Adrenal gland (tissue), 12 donors: ENCODE measurements around the gene AMPH. TPM values are rescaled to one million over a fixed set of nuclear protein-coding genes. Genes with fewer than 3 reads are reported as not detected.

Experiments
- DNase-seq, 7 donors: peaks; one replicate each; pipeline ENCODE4 v3.0.0-alpha.2; 2019 to 2020
- H3K27ac ChIP-seq, 5 donors: fragments of 200-600 bp; sonication (generic) in 4 of 5; 1 replicate in 3 of 5; 2 replicates in 2 of 5; pipeline versions ENCODE4 v1.5.1 to v1.8.0; 2016 to 2020; ENCODE audit warnings: mild to moderate bottlenecking in 1 of 5
- H3K27me3 ChIP-seq: fragments of 200-600 bp; 2 replicates; pipeline ENCODE4 v1.8.0; 2021
- H3K36me3 ChIP-seq, 2 donors: fragments of 200-600 bp; replicated peaks in 1 of 2; 1 replicate in 1 of 2; 2 replicates in 1 of 2; pipeline versions ENCODE4 v1.5.1 to v1.8.0; 2018 to 2022
- H3K4me1 ChIP-seq, 2 donors: fragments of 200-600 bp; replicated peaks in 1 of 2; 1 replicate in 1 of 2; 2 replicates in 1 of 2; pipeline versions ENCODE4 v1.5.1 to v1.8.0; 2018 to 2021
- H3K4me3 ChIP-seq, 4 donors: fragments of 200-600 bp; sonication (generic) in 3 of 4; one replicate each; pipeline ENCODE4 v1.5.1; 2016 to 2018
- H3K9me3 ChIP-seq, 3 donors: fragments of 200-600 bp; sonication (generic) in 1 of 3; replicated peaks in 1 of 3; 1 replicate in 2 of 3; 2 replicates in 1 of 3; pipeline versions ENCODE4 v1.5.1 to v1.8.0; 2016 to 2021
- POLR2A ChIP-seq, 2 donors: fragments of 450-650 bp; IDR thresholded peaks; one replicate each; pipeline ENCODE4 v1.6.1; 2017; ENCODE audit warnings: antibody characterized with exemption in 2 of 2, mild to moderate bottlenecking in 2 of 2, moderate library complexity in 1 of 2
- WGBS, 4 donors: extraction: QIAGEN DNeasy Blood & Tissue Kit in 2 of 4; methylation state at CpG; one replicate each; pipeline versions ENCODE4 v1.1.5 to v1.1.7; 2013 to 2017; 5-methylcytosine and 5-hydroxymethylcytosine counted together
- intact Hi-C, 2 donors: fragments of 100-400 bp; cut with DNase I; formaldehyde crosslinking; loops; one replicate each; pipeline versions ENCODE4 v1.14.1 to v1.15.0; 2022 to 2023
- polyA plus RNA-seq, 3 donors: library from polyadenylated mRNA; stranded (reverse); fragments of 200-250 nt in 2 of 3; fragments of 350-450 nt in 1 of 3; fragmentation: Illumina TruSeq in 1 of 3; extraction: RNeasy Lipid Tissue Mini Kit (QIAGEN cat#74804) in 1 of 3; gene quantifications; one replicate each; pipeline ENCODE4 v1.2.3, GENCODE V29; 2013 to 2014
- total RNA-seq, 9 donors: library from RNA; depleted of rRNA in 4 of 9; stranded (reverse); fragments of >200 nt in 4 of 9; fragments of 120-200 nt in 1 of 9; fragmentation: NEBNext Ultra II Directional in 1 of 9; extraction: Animal tissue kit (Norgen Biotek cat#: 25700) in 1 of 9; gene quantifications; one replicate each; pipeline versions ENCODE4 v1.1.0 to v1.2.4, GENCODE V29; 2013 to 2023
- TF ChIP-seq, protein P1 (sequence below), 6 experiments: fragments of 450-650 bp in 4 of 6; fragments of 200-600 bp in 2 of 6; sonication (generic) in 1 of 6; IDR thresholded peaks; 1 replicate in 5 of 6; 2 replicates in 1 of 6; pipeline versions ENCODE4 v1.5.1 to v1.8.0; 2016 to 2021; ENCODE audit warnings: antibody characterized with exemption in 6 of 6, mild to moderate bottlenecking in 2 of 6, moderate library complexity in 1 of 6
- donor health status: healthy with polysubstance abuse.
- donor health status: Bipolar disorder and iron deficiency.
- donor health status: DM: yes; HTN: yes; CAD: no.
- donor health status: DM: no; HTN: no; CAD: no.
- donor health status: DM: no; HTN: no; CAD: no.
- donor health status: DM: yes; HTN: yes; CAD: no.

The AMPH gene
- total and polyA plus RNA-seq, 12 donors, result 0.18 to 4.4 (median 1.1) TPM; not detected in 1

DNA sequence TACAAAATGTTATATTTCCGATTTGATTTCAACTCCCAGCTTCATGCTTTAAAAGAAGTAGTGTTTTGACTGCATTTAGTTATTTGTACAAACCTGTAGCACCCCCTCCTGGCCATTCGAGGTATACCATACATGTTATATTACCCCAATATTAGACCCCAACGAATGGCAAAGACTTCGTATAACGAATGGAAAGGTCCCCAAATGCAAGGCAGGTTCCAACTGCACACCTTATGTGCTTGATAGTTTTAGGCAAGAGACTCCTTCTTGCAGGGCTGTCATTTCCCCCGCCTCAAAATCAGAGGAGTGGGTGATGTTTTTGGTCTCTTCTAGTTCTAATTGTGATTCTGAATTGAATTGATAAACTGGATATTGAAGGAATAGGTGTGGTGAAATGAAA lies 256.7 kb downstream of the AMPH start:
- no peaks in the 10 kb centered on the region for H3K27me3 ChIP-seq
- intact Hi-C loops, result no loop called here
- 40 to 53% (median 47%) methylated on average over 6 of the region's 6 CpGs for WGBS, 4 donors
- peak in 3 of 7 donors; percentile 24 to 62 (median 54) for DNase-seq
- no peak overlapping the region for H3K4me3 ChIP-seq
- no peaks in the 10 kb centered on the region for H3K9me3 ChIP-seq
- H3K4me1 ChIP-seq, result no peaks in the 10 kb centered on the region
- TF ChIP-seq, protein P1, sequence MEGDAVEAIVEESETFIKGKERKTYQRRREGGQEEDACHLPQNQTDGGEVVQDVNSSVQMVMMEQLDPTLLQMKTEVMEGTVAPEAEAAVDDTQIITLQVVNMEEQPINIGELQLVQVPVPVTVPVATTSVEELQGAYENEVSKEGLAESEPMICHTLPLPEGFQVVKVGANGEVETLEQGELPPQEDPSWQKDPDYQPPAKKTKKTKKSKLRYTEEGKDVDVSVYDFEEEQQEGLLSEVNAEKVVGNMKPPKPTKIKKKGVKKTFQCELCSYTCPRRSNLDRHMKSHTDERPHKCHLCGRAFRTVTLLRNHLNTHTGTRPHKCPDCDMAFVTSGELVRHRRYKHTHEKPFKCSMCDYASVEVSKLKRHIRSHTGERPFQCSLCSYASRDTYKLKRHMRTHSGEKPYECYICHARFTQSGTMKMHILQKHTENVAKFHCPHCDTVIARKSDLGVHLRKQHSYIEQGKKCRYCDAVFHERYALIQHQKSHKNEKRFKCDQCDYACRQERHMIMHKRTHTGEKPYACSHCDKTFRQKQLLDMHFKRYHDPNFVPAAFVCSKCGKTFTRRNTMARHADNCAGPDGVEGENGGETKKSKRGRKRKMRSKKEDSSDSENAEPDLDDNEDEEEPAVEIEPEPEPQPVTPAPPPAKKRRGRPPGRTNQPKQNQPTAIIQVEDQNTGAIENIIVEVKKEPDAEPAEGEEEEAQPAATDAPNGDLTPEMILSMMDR (IDR thresholded peaks at IDR 0.05), result peak; percentile 7 to 47 (median 40)
- no peak for TF ChIP-seq POLR2A (IDR thresholded peaks at IDR 0.05)
- H3K36me3 ChIP-seq, result no peaks in the 10 kb centered on the region
- no peak overlapping the region for H3K27ac ChIP-seq

DNA sequence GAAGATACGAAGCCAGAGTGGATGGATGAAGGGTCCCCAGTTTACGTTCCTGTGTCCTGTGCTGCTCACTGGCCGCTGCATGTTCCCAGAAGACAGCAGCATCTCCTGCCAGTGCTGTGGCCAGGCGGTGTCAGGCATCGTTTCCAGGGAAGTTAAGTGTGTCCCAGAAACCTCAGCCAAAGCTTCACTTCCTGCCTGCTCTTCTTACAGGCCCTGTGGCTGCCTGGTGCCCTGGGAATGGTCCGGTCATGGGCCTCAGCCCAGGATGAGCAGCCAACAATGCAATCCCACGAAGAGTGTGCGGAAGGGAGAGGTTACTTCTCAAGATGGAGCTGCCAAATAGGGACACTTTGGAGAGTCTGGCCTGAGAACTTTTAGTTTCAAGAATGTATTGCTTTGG lies 258.0 kb downstream of the AMPH start:
- intact Hi-C loops, result no loop called here
- Histone ChIP-seq H3K27me3 (no peaks in the 10 kb centered on the region), H3K4me1 (no peaks in the 10 kb centered on the region), H3K4me3 (no peak overlapping the region), H3K9me3 (no peaks in the 10 kb centered on the region), H3K27ac (no peak overlapping the region), H3K36me3 (no peaks in the 10 kb centered on the region)
- TF ChIP-seq, protein P1 (IDR thresholded peaks at IDR 0.05), result no peak
- TF ChIP-seq POLR2A (IDR thresholded peaks at IDR 0.05), result no peak
- no peak for DNase-seq
- WGBS, 4 donors, result 75 to 82% (median 75%) methylated on average over 6 to 8 of the region's 8 CpGs

DNA sequence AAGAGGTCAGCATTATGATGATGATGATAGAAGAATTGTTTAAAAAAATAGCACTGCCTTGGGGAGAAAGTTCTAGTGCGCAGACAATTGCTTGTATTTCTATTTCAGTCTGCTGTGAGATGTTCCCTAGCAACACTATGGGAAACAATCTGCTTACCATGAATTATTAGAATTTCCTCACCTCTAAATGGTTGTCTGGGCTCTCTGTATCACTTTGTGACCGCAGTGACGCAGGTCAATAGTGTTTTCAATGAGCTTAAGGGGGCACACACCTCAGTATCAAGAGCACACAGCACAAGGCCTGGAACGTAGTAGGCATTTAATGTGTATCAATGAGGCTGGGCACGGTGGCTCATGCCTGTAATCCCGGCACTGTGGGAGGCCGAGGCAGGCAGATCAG lies 258.9 kb downstream of the AMPH start:
- no peaks in the 10 kb centered on the region for H3K4me1 ChIP-seq
- no peaks in the 10 kb centered on the region for H3K36me3 ChIP-seq
- 81 to 94% (median 91%) methylated on average over 3 to 7 of the region's 7 CpGs for WGBS, 4 donors
- H3K27me3 ChIP-seq, result no peaks in the 10 kb centered on the region
- no peaks in the 10 kb centered on the region for H3K9me3 ChIP-seq
- no peak overlapping the region for H3K4me3 ChIP-seq
- DNase-seq, result no peak
- H3K27ac ChIP-seq, result no peak overlapping the region
- TF ChIP-seq, protein P1 (IDR thresholded peaks at IDR 0.05), result no peak
- no peak for TF ChIP-seq POLR2A (IDR thresholded peaks at IDR 0.05)
- intact Hi-C loops, result no loop called here

DNA sequence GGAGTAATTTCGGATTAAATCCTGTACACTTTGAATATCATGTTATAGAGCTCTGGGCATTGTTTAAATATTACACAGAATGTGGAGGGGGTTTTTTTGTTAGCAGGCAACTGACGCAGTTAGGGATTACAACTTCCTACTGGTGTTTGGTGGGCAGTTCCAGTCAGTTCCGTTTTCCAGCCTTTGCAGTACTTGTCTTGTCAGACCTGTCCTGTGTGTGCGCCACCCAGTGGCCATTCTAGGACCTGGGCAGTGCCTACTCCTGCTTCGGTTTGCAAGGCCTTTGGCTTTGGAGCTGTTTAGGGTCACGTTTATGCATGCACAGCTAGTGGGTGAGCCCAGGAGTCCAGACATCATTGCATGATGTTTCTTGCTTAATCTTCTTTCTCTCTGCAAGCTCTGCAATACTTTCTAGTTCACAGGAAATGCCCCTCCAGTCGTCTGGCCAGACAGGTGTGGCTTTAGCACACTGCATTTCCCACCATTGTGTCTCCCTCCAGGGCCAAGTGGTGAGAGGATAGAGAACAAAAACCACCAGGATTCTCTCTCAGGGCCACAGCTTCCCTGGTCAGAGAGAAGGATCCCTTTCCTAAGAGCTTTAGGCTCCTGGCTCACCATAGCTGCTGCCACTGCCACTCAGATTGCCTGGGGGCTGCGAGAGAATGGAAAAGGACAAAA lies 261.2 kb downstream of the AMPH start:
- WGBS, 4 donors, result 32 to 34% (median 33%) methylated on average over 8 of the region's 8 CpGs
- H3K4me1 ChIP-seq, result no peaks in the 10 kb centered on the region
- peak overlapping the region in 1 of 5 donors; percentile 18 for H3K27ac ChIP-seq
- no peaks in the 10 kb centered on the region for H3K9me3 ChIP-seq
- no peaks in the 10 kb centered on the region for H3K36me3 ChIP-seq
- peak overlapping the region in 1 of 4 donors; percentile 16 for H3K4me3 ChIP-seq
- no peaks in the 10 kb centered on the region for H3K27me3 ChIP-seq
- DNase-seq, result peak; percentile 78 to 95 (median 91)
- intact Hi-C loops, result no loop called here
- TF ChIP-seq, protein P1 (IDR thresholded peaks at IDR 0.05), result peak; percentile 58 to 84 (median 72)
- TF ChIP-seq POLR2A (IDR thresholded peaks at IDR 0.05), result no peak
